ENCODE results near the gene DEPDC5.

DEPDC5 gene

DNA sequence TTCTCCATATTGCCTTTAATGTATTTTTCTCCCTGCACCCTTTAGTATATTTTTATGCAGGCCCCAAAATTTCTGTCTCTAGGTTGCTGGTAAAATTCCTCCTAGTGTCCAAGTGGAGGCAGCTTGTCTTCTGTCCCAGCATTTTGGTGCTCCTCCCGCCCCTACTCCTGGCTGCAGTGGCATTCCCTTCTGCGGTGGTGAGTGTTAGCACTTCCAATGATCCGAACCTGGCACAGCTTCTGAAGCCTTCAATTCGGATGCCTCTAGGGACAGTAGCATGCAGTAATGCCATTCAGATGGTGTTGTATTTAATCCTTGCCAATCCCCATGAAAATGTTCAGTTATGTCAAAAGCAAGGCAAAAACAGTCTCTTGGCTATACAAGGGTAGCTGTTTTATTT lies 196.4 kb downstream of the DEPDC5 start:
- DNase-seq (ENCODE audit: low spot score) = no peak

DNA sequence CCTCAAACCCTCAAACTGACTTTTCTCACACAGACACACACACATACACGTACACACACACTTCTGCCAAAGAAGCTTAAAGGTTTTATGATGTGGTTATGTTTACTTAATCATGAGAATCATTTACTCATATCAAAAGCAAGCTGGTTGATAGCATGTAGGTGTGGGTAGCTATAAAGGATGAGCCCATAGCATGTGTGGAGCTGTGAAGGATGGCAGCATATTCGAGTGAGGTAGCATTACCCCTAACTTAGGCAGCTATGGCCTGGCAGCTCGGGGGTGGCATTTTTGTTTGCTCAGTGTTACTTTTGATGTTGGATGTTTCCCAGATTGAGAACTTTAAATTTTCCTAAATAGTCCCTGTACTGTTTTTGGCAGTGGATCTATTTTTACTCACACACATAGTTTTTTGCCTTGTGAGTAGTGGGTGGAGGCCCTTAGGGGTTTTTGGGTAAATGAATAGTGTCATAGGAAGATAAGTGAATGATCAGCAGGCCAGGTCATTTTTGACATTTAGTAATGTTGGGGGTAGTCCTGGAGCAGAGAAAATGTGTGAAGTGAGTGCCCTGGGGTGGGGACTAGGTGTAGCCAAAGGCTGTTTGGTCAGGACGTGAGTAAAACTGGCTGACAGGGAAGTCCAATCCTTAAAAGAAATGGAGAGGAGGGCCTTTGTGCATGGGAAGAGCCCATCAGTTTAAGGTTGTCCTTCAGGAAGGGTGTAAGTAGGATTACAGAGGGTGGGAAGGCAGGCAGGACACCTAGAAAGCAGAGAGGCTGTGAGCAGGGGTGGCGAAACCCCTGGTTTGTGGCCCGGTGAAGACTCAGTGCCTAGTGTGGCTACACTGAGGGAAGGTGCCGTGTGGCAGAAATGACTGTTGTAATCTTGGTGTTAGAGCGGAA lies 197.6 kb downstream of the DEPDC5 start:
- no peak for DNase-seq (ENCODE audit: low spot score)

DNA sequence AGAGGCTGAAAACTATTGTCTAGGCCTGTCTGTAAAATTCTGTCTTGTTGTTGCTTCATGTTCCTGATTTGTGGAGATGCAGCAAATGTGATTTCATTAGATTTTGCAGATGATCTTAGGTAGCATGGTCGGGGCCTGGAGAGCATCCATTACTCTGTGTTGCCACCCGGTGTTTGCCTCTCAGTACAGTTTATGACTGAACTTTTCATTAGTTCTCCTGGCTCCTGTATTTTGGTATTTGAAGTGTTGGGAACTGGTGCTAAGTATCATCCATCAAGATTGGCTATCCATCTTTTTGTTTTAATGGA lies 198.2 kb downstream of the DEPDC5 start:
- DNase-seq (ENCODE audit: low spot score) = no peak

DNA sequence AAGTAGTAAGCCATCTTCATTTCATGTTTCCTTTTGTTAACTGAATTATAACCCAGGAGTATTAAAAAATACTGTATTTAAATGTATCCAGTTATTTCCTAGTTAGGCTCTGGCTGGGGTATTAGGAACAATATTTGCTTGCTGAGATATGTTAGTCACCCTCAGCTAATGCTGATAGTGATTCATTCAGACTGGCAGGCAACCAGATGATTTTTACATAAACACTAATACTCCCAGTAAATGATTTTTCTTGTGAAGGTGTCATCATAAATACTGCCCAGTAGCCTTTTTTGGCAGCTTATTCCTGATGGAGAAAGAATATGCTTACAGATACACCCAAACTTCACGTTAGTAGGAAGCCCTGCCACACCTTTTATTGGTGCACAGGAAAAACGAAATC lies 198.7 kb downstream of the DEPDC5 start:
- peak; percentile 25 for DNase-seq (ENCODE audit: low spot score)

DNA sequence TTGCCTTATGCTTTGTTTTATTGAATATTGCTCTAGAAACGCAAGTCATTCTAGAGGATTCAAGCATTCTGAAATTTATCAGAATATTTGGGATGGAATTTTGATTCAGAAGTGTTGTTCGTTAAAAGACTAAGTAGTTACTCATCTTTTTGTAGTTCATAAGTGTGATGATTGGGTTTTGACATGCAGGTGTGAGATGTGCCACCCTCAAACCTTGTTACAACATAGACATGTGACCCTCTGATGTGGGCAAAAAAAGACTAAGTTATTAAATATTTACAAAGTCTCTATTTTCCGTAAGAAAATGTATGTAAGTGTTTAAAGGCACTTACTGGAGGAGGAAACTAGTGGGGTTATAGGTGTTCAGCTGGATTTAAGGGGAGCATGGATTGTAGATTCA lies 199.4 kb downstream of the DEPDC5 start:
- no peak for DNase-seq (ENCODE audit: low spot score)

DNA sequence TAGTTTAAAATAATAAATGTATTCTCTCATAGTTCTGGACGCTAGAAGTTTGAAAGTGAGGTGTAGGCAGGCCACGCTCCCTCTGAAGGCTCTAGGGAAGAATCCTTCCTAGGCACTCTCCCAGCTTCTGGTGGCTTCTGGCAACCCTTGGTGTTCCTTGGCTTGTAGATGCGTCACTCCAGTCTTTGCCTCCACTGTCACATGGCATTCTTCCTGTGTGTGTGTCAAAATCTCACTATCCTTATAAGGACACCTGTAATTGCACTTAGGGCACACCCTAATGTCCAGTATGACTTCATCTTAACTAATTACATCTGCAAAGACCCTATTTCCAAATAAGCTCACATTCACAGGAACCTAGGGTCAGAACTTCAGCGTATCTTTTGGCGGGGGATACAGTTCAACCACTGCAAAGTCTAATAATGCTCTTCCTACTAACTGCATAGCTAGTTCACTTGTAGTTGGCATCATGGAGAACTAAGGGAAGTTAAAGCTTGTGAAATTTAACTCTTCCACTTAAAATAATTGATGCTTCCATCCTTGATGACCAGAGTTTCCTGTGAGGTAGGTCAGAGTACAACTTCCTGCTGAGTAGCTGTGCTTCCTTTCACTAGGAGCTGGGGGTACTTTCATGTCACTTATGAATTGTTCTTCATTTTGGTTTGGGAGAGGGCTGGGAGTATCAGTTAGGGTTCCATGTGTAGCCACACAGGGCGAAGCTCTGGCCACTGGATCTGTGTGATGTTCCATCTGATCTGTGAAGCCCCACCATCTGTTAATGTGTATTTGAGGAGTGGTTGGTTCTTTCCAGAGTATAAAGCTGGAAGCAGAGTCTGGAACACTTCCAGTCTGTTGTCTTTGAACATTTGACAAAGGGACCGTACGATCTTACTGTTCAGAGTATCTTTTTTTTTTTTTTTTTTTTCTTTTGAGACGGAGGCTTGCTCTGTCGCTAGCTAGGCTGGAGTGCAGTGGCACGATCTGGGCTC lies 201.0 kb downstream of the DEPDC5 start:
- DNase-seq (ENCODE audit: low spot score) = no peak

DNA sequence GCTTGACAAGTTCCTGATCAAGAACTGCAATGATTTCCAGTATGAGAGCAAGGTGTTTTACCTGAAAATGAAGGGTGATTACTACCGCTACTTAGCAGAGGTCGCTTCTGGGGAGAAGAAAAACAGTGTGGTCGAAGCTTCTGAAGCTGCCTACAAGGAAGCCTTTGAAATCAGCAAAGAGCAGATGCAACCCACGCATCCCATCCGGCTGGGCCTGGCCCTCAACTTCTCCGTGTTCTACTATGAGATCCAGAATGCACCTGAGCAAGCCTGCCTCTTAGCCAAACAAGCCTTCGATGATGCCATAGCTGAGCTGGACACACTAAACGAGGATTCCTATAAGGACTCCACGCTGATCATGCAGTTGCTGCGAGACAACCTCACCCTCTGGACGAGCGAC lies 202.5 kb downstream of the DEPDC5 start:
- no peak for DNase-seq (ENCODE audit: low spot score)

All from LoVo (cell line).